DMS 273 (cell line): ENCODE measurements around the gene TCTN1.
"Not testable (repeated sequence)": the region's sequence is repeated elsewhere in the genome, so short reads cannot be mapped to it uniquely, and the experiment has no call there.

Source experiments
- DNase-seq: peaks from one replicate; lab custom pipeline; 2025; ENCODE audit not compliant: unreplicated experiment; lab: John Stamatoyannopoulos, UW

TCTN1 gene

GRCh38 chr12:110637869-110638441 lies 24.0 kb downstream of the TCTN1 start:
- DNase-seq: no peak

GRCh38 chr12:110638796-110639195 lies 24.9 kb downstream of the TCTN1 start:
- no peak for DNase-seq

- DNase-seq: no peak
Measured at GRCh38 chr12:110639336-110640141, 25.6 kb downstream of the TCTN1 start.

- DNase-seq: no peak
Measured at GRCh38 chr12:110640275-110641025, 26.5 kb downstream of the TCTN1 start.

- DNase-seq: peak; percentile 57
Measured at GRCh38 chr12:110641521-110641920, 27.6 kb downstream of the TCTN1 start.

GRCh38 chr12:110647631-110648040 lies 33.7 kb downstream of the TCTN1 start:
- DNase-seq: no peak

- no peak for DNase-seq
Measured at GRCh38 chr12:110649341-110649847, 35.5 kb downstream of the TCTN1 start.

- DNase-seq: not testable (repeated sequence)
Measured at GRCh38 chr12:110654238-110654637, 40.3 kb downstream of the TCTN1 start.

- peak; percentile 27 for DNase-seq
Measured at GRCh38 chr12:110656071-110656655, 42.2 kb downstream of the TCTN1 start.

GRCh38 chr12:110657747-110658146 lies 43.8 kb downstream of the TCTN1 start:
- DNase-seq: no peak

GRCh38 chr12:110658242-110658641 lies 44.3 kb downstream of the TCTN1 start:
- no peak for DNase-seq

GRCh38 chr12:110658878-110659277 lies 44.9 kb downstream of the TCTN1 start:
- no peak for DNase-seq

- no peak for DNase-seq
Measured at GRCh38 chr12:110661337-110661972, 47.5 kb downstream of the TCTN1 start.

GRCh38 chr12:110666892-110667291 lies 53.0 kb downstream of the TCTN1 start:
- no peak for DNase-seq

GRCh38 chr12:110667671-110668070 lies 53.7 kb downstream of the TCTN1 start:
- no peak for DNase-seq

- DNase-seq: no peak
Measured at GRCh38 chr12:110668480-110669192, 54.7 kb downstream of the TCTN1 start.

GRCh38 chr12:110669193-110669502 lies 55.2 kb downstream of the TCTN1 start:
- DNase-seq: no peak

- no peak for DNase-seq
Measured at GRCh38 chr12:110670161-110670701, 56.3 kb downstream of the TCTN1 start.

GRCh38 chr12:110676171-110676570 lies 62.2 kb downstream of the TCTN1 start:
- DNase-seq: no peak
